Psoas muscle (tissue), 8 donors: ENCODE measurements around the gene SLC25A25. TPM values are rescaled to one million over a fixed set of nuclear protein-coding genes. Genes with fewer than 3 reads are reported as not detected.

Experiments
- ATAC-seq, 4 donors: fragments of 200-7000 bp; cut with Tn5 transposase; one replicate each; pipeline ENCODE4 v1.9.1; 2020; ENCODE audit warnings: moderate library complexity in 3 of 4, mild to moderate bottlenecking in 2 of 4
- DNase-seq, 2 donors: peaks; one replicate each; pipeline ENCODE4 v3.0.0-alpha.2; 2020
- H3K27ac ChIP-seq: fragments of 200-600 bp; one replicate; pipeline ENCODE4 v1.8.0; 2022
- H3K27me3 ChIP-seq, 3 donors: fragments of 200-600 bp in 1 of 3; one replicate each; pipeline versions ENCODE4 v1.6.1 to v1.8.0; 2013 to 2022; ENCODE audit warnings: low read length in 2 of 3, mild to moderate bottlenecking in 2 of 3, moderate library complexity in 1 of 3; ENCODE audit not compliant: insufficient read depth in 3 of 3
- H3K36me3 ChIP-seq, 2 donors: fragments of 200-600 bp in 1 of 2; one replicate each; pipeline versions ENCODE4 v1.6.1 to v1.8.0; 2013 to 2022; ENCODE audit warnings: low read depth in 1 of 2, mild to moderate bottlenecking in 1 of 2, moderate library complexity in 1 of 2; ENCODE audit not compliant: insufficient read depth in 1 of 2
- H3K4me1 ChIP-seq: fragments of 200-600 bp; one replicate; pipeline ENCODE4 v1.8.0; 2022
- H3K4me3 ChIP-seq: fragments of 200-600 bp; one replicate; pipeline ENCODE4 v1.8.0; 2022; ENCODE audit warnings: mild to moderate bottlenecking
- H3K9me3 ChIP-seq: fragments of 200-600 bp; one replicate; pipeline ENCODE4 v1.8.0; 2022
- WGBS, 3 donors: extraction: QIAGEN DNeasy Blood & Tissue Kit; methylation state at CpG; one replicate each; pipeline versions ENCODE4 v1.1.6 to v1.1.7; 2013; 5-methylcytosine and 5-hydroxymethylcytosine counted together
- intact Hi-C, 2 donors: fragments of 100-400 bp; cut with DNase I; formaldehyde crosslinking; loops; one replicate each; pipeline versions ENCODE4 v1.11.0 to v1.14.2; 2022
- polyA plus RNA-seq, 3 donors: library from polyadenylated mRNA; stranded (reverse); fragments of 200-250 nt; gene quantifications; one replicate each; pipeline ENCODE4 v1.2.3, GENCODE V29; 2013
- total RNA-seq, 4 donors: library from RNA; stranded (reverse); fragmentation: NEBNext Ultra II Directional in 2 of 4; extraction: Animal tissue kit (Norgen Biotek cat#: 25700) in 2 of 4; gene quantifications; one replicate each; pipeline versions ENCODE4 v1.2.1 to v1.2.4, GENCODE V29; 2021 to 2023
- TF ChIP-seq, protein P1 (sequence below): fragments of 200-600 bp; IDR thresholded peaks from one replicate; pipeline ENCODE4 v1.8.0; 2022; ENCODE audit warnings: antibody characterized with exemption
- donor health status: healthy with polysubstance abuse.
- donor health status: DM: no; HTN: no; CAD: no; lungs with moderate emphysema.
- donor health status: Bipolar disorder and iron deficiency.
- donor health status: healthy.
- donor health status: DM: yes; HTN: yes; CAD: no.
- donor health status: DM: no; HTN: no; CAD: no.
- donor health status: DM: no; HTN: no; CAD: no.
- donor health status: DM: yes; HTN: yes; CAD: no.

Gene SLC25A25
- total and polyA plus RNA-seq, 7 donors: 3.6 to 50.3 (median 10.6) TPM

DNA sequence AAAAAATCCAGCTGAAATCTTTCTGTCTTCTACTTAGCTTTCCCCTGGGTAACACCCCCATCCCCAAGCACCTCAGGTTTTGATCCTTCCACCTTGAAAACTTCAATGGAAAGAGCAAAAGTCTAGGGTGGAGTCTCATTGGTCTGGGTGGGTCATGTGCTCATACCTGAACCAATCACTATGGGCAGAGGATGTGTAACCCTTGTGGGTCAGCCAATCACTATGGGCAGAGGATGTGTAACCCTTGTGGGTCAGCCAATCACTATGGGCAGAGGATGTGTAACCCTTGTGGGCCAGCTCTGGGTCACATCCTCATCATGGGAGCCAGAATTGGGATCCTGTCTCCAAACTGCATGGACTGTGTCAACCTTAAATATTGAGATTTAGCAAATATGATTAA, 19.4 kb upstream of the SLC25A25 start:
- DNase-seq: no peak
- Histone ChIP-seq H3K4me3 (no peak overlapping the region), H3K36me3 (no peaks in the 10 kb centered on the region), H3K4me1 (peaks cover 15% of the 10 kb centered on the region), H3K9me3 (no peaks in the 10 kb centered on the region), H3K27ac (no peak overlapping the region), H3K27me3 (no peaks in the 10 kb centered on the region)
- TF ChIP-seq, protein P1, sequence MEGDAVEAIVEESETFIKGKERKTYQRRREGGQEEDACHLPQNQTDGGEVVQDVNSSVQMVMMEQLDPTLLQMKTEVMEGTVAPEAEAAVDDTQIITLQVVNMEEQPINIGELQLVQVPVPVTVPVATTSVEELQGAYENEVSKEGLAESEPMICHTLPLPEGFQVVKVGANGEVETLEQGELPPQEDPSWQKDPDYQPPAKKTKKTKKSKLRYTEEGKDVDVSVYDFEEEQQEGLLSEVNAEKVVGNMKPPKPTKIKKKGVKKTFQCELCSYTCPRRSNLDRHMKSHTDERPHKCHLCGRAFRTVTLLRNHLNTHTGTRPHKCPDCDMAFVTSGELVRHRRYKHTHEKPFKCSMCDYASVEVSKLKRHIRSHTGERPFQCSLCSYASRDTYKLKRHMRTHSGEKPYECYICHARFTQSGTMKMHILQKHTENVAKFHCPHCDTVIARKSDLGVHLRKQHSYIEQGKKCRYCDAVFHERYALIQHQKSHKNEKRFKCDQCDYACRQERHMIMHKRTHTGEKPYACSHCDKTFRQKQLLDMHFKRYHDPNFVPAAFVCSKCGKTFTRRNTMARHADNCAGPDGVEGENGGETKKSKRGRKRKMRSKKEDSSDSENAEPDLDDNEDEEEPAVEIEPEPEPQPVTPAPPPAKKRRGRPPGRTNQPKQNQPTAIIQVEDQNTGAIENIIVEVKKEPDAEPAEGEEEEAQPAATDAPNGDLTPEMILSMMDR: no peak
- peak in 1 of 4 donors; percentile 19 for ATAC-seq
- intact Hi-C loops: no loop called here

DNA sequence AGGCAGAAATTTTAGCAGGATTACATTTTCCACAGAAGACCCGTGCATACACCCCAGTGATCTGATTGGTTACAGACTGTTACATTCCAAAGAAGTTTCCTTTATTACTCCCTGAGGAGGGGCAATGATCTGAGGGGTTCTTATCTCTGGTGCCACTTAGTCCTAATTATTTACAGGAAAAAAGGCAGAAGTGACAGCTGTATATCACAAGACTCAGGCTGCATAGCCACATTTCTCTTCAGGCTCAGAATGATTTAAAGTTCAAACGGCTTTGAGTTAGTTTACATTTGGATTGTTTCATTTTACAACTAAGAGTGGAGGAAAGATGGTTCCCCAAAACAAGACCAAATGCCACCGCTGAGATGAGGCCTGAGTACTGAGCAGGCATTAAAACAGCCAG, 18.2 kb upstream of the SLC25A25 start:
- Histone ChIP-seq H3K4me3 (no peak overlapping the region), H3K9me3 (no peaks in the 10 kb centered on the region), H3K27me3 (no peaks in the 10 kb centered on the region), H3K4me1 (peaks cover 14% of the 10 kb centered on the region), H3K36me3 (no peaks in the 10 kb centered on the region), H3K27ac (peak overlapping the region; percentile 84)
- TF ChIP-seq, protein P1: no peak
- ATAC-seq (no peak), DNase-seq (no peak)
- intact Hi-C loops: loop anchor here in 1 of 2 donors (5.0 kb wide), 1 partner anchor 67 kb away; no protein-coding TSS in a partner anchor
- WGBS, 3 donors: 34 to 58% (median 39%) methylated on average over 3 of the region's 3 CpGs

DNA sequence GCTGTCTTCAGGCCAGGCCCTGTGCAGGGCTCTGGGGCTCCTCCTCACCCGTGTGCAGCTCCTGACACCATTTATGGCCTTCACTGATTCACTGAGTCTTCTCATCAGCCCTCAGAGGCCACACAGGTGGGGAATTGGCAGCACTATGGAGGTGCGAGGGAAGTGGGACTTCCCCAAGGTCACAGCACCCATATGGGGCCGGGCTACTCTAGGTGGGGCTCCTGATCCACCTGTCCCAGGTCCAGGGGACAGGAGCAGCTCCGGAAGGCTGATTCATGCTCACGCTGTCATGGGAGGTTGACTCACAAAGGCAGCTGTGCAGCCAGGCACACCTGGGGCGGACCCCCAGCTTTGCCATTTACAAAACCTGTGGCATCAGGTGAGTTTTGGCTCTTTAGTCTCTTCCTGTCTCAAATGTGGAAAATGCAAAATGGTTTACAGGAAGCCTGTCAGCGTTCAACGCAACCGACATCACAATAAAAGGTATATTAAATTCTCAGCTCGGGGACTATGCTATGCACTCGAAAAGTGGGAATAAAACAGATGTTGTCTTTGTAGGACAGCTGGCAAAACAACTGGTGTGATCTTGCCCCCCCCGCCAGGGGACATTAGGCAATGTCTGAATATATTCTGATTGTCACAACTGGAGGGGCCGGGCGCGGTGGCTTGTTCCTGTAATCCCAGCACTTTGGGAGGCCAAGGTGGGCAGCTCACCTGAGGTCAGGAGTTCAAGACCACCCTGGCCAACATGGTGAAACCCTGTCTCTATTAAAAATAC, 15.9 kb upstream of the SLC25A25 start:
- no peaks in the 10 kb centered on the region for H3K27me3 ChIP-seq
- WGBS, 3 donors: 73 to 83% (median 79%) methylated on average over 15 of the region's 15 CpGs
- no peak for ATAC-seq
- H3K9me3 ChIP-seq: no peaks in the 10 kb centered on the region
- intact Hi-C loops: loop anchor here in 1 of 2 donors (5.0 kb wide), 1 partner anchor 65 kb away; no protein-coding TSS in a partner anchor
- peaks cover 28% of the 10 kb centered on the region for H3K4me1 ChIP-seq
- no peaks in the 10 kb centered on the region for H3K36me3 ChIP-seq
- peak overlapping the region; percentile 84 for H3K27ac ChIP-seq
- H3K4me3 ChIP-seq: no peak overlapping the region
- TF ChIP-seq, protein P1: no peak
- DNase-seq: no peak

DNA sequence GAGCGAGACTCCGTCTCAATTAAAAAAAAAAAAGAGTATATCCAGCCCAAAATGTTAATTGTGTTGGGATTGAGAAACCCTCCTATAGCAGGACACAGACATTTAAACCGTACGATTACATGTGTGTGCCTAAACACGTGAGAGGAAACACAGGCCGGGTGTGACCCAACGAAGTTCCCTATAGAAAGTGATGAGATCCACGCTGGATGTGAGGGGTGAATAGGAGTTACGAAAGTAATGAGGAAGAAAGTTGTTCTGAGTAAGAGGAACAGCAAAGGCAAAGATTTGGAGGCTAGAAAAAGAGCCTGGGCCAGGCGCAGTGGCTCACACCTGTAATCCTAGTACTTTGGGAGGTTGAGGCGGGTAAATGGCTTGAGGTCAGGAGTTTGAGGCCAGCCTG, 14.5 kb upstream of the SLC25A25 start:
- Histone ChIP-seq H3K27me3 (no peaks in the 10 kb centered on the region), H3K4me3 (no peak overlapping the region), H3K36me3 (no peaks in the 10 kb centered on the region), H3K9me3 (no peaks in the 10 kb centered on the region), H3K4me1 (peaks cover 28% of the 10 kb centered on the region), H3K27ac (peak overlapping the region; percentile 15)
- ATAC-seq: no peak
- TF ChIP-seq, protein P1: no peak
- intact Hi-C loops: loop anchor here in 1 of 2 donors (5.0 kb wide), 1 partner anchor 64 kb away; no protein-coding TSS in a partner anchor
- no peak for DNase-seq
- WGBS, 3 donors: 91 to 92% (median 92%) methylated on average over 11 of the region's 11 CpGs
